WTC11 (cell line): ENCODE measurements around the gene BCAS3. TPM values are rescaled to one million over a fixed set of nuclear protein-coding genes. Genes with fewer than 3 reads are reported as not detected.

Experiments
- ATAC-seq: fragments of 200-7000 bp; cut with Tn5 transposase; 2 replicates; pipeline ENCODE4 v1.10.0; 2021; ENCODE audit warnings: mild to moderate bottlenecking, moderate library complexity
- CTCF ChIA-PET: fragments of 300-600 bp; sonication (Branson Sonifier 250); formaldehyde crosslinking; loops from one replicate; lab custom pipeline; 2021; ENCODE audit warnings: antibody characterized with exemption; lab: Charles Lee
- POLR2A ChIA-PET: fragments of 350-600 bp; sonication (Branson Sonifier 250); formaldehyde crosslinking; loops from one replicate; lab custom pipeline; 2021; ENCODE audit warnings: antibody characterized with exemption; lab: Charles Lee
- DNase-seq: peaks from one replicate; pipeline ENCODE4 v3.0.0; 2021; ENCODE audit warnings: low spot score
- H3K27ac Mint-ChIP-seq: 2 replicates; pipeline ENCODE4 v1.8.0; 2021; ENCODE audit warnings: mixed read lengths
- H3K27me3 Mint-ChIP-seq: 2 replicates; pipeline ENCODE4 v1.8.0; 2021; ENCODE audit warnings: low read depth, mild to moderate bottlenecking, moderate library complexity, mixed read lengths
- H3K36me3 Mint-ChIP-seq: 2 replicates; pipeline ENCODE4 v1.8.0; 2021; ENCODE audit warnings: mixed read lengths
- H3K4me1 Mint-ChIP-seq: 2 replicates; pipeline ENCODE4 v1.8.0; 2022; ENCODE audit warnings: mixed read lengths
- H3K4me3 Mint-ChIP-seq: 2 replicates; pipeline ENCODE4 v1.8.0; 2021; ENCODE audit warnings: mild to moderate bottlenecking, moderate library complexity, mixed read lengths
- H3K9me3 Mint-ChIP-seq: 2 replicates; pipeline ENCODE4 v1.8.0; 2021; ENCODE audit warnings: mixed read lengths
- ETV6 ChIP-seq: sonication (generic); formaldehyde crosslinking; IDR thresholded peaks from 2 replicates; pipeline ENCODE4 v1.8.1; 2022; ENCODE audit warnings: mild to moderate bottlenecking, missing genetic modification reagents
- FOXK1 ChIP-seq: sonication (generic); formaldehyde crosslinking; IDR thresholded peaks from 2 replicates; pipeline ENCODE4 v1.8.0; 2022; ENCODE audit warnings: mild to moderate bottlenecking, moderate library complexity, missing genetic modification reagents
- IRF2 ChIP-seq: sonication (generic); formaldehyde crosslinking; IDR thresholded peaks from 2 replicates; pipeline ENCODE4 v1.8.0; 2022; ENCODE audit warnings: low read depth, missing genetic modification reagents, borderline replicate concordance
- MYBL2 ChIP-seq: sonication (generic); formaldehyde crosslinking; IDR thresholded peaks from 2 replicates; pipeline ENCODE4 v1.8.1; 2023; ENCODE audit warnings: mild to moderate bottlenecking, moderate library complexity, missing genetic modification reagents
- PRRX2 ChIP-seq: fragments of 250-450 bp; sonication (Bioruptor Pico); IDR thresholded peaks from 2 replicates; pipeline ENCODE4 v1.8.0; 2021; ENCODE audit warnings: mild to moderate bottlenecking
- RELA ChIP-seq: sonication (generic); formaldehyde crosslinking; IDR thresholded peaks from 2 replicates; pipeline ENCODE4 v1.8.1; 2022; ENCODE audit warnings: missing genetic modification reagents, mild to moderate bottlenecking, borderline replicate concordance
- SMAD4 ChIP-seq: sonication (generic); formaldehyde crosslinking; IDR thresholded peaks from 2 replicates; pipeline ENCODE4 v1.8.0; 2022; ENCODE audit warnings: mild to moderate bottlenecking, missing genetic modification reagents
- ZBTB21 ChIP-seq: sonication (generic); formaldehyde crosslinking; IDR thresholded peaks from 2 replicates; pipeline ENCODE4 v1.8.1; 2023; ENCODE audit warnings: mild to moderate bottlenecking, missing genetic modification reagents, borderline replicate concordance
- ZNF263 ChIP-seq: sonication (generic); formaldehyde crosslinking; IDR thresholded peaks from 2 replicates; pipeline ENCODE4 v1.8.1; 2022; ENCODE audit warnings: low read depth, mild to moderate bottlenecking, moderate library complexity, missing genetic modification reagents
- total RNA-seq: library from RNA; stranded (reverse); gene quantifications from 3 replicates; pipeline ENCODE4 v1.2.3, GENCODE V29; 2021
- TF ChIP-seq, protein P1 (sequence below): sonication (generic); formaldehyde crosslinking; IDR thresholded peaks from 2 replicates; pipeline ENCODE4 v1.8.1; 2022; ENCODE audit warnings: mild to moderate bottlenecking, moderate library complexity, missing genetic modification reagents
- TF ChIP-seq, protein P2 (sequence below): sonication (generic); formaldehyde crosslinking; IDR thresholded peaks from 2 replicates; pipeline ENCODE4 v1.8.1; 2022; ENCODE audit warnings: low read depth, mild to moderate bottlenecking, moderate library complexity, missing genetic modification reagents, borderline replicate concordance
- TF ChIP-seq, protein P3 (sequence below): sonication (generic); formaldehyde crosslinking; IDR thresholded peaks from 2 replicates; pipeline ENCODE4 v1.8.1; 2023; ENCODE audit warnings: mild to moderate bottlenecking, missing genetic modification reagents
- TF ChIP-seq, protein P4 (sequence below): fragments of 200-600 bp; IDR thresholded peaks from 2 replicates; pipeline ENCODE4 v1.8.0; 2022; ENCODE audit warnings: antibody characterized with exemption
- TF ChIP-seq, protein P5 (sequence below): fragments of 250-450 bp; sonication (Bioruptor Pico); IDR thresholded peaks from 2 replicates; pipeline ENCODE4 v1.9.0; 2021; ENCODE audit warnings: mild to moderate bottlenecking, borderline replicate concordance
- TF ChIP-seq, protein P6 (sequence below): sonication (generic); formaldehyde crosslinking; IDR thresholded peaks from 2 replicates; pipeline ENCODE4 v1.8.0; 2022; ENCODE audit warnings: mild to moderate bottlenecking, missing genetic modification reagents
- TF ChIP-seq, protein P7 (sequence below): sonication (generic); formaldehyde crosslinking; IDR thresholded peaks from 2 replicates; pipeline ENCODE4 v1.8.1; 2022; ENCODE audit warnings: missing genetic modification reagents, borderline replicate concordance

The BCAS3 gene
- total RNA-seq, 1 experiment from 2014 or later, result 15.5 TPM

DNA sequence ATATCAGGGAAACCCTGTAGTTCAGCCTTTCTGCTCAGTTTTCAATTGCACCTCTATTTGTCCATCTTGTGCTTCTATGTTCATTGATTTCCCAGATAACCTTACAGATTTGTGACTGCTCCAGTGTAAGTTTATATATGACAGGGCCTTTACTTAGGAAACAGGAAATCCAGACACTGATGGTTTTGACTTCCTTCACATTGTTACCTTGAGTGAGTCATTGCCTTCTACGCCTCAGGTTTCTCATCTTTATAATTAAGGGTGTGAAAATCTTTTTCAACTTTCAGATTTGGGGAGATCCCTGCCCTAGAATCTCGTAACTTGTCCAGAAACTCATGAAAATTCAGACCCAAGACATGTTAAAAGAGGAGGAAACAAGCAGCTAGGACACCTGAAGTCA is 379.6 kb downstream of the BCAS3 start:
- TF ChIP-seq IRF2, result no peak
- TF ChIP-seq ZBTB21, result no peak
- TF ChIP-seq, protein P1, sequence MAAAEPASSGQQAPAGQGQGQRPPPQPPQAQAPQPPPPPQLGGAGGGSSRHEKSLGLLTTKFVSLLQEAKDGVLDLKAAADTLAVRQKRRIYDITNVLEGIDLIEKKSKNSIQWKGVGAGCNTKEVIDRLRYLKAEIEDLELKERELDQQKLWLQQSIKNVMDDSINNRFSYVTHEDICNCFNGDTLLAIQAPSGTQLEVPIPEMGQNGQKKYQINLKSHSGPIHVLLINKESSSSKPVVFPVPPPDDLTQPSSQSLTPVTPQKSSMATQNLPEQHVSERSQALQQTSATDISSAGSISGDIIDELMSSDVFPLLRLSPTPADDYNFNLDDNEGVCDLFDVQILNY (CRISPR knock-in tag), result no peak
- TF ChIP-seq, protein P2, sequence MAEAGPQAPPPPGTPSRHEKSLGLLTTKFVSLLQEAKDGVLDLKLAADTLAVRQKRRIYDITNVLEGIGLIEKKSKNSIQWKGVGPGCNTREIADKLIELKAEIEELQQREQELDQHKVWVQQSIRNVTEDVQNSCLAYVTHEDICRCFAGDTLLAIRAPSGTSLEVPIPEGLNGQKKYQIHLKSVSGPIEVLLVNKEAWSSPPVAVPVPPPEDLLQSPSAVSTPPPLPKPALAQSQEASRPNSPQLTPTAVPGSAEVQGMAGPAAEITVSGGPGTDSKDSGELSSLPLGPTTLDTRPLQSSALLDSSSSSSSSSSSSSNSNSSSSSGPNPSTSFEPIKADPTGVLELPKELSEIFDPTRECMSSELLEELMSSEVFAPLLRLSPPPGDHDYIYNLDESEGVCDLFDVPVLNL (CRISPR knock-in tag), result no peak
- ATAC-seq (no peak), DNase-seq (no peak)
- Mint-ChIP-seq H3K27me3 (no peaks in the 10 kb centered on the region), H3K4me1 (no peaks in the 10 kb centered on the region), H3K27ac (no peak overlapping the region), H3K4me3 (no peak overlapping the region), H3K36me3 (no peaks in the 10 kb centered on the region), H3K9me3 (no peaks in the 10 kb centered on the region)
- POLR2A ChIA-PET, result no interaction called here
- CTCF ChIA-PET, result no interaction called here

DNA sequence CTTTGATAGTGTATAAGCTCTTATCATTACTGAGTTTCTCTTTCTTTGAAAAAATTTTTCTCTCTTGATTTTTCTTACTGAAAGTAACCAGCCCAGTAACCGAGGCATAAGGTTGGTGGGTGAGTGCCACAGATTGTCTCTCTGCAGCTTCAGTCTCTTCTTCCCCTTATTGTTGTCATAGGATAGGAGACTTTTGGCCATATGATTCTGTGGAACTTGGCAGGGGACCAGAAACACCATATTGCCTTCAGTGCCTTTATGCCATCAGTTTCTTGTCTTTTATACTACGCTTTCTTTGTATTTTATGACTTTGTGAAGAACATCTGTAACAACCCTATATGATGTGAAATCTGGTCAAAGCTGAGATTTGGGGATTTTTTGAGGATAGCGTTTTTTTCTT is 380.4 kb downstream of the BCAS3 start:
- Mint-ChIP-seq H3K4me1 (no peaks in the 10 kb centered on the region), H3K27me3 (no peaks in the 10 kb centered on the region), H3K27ac (no peak overlapping the region), H3K9me3 (no peaks in the 10 kb centered on the region), H3K36me3 (no peaks in the 10 kb centered on the region), H3K4me3 (no peak overlapping the region)
- DNase-seq, result no peak
- no peak for ATAC-seq
- POLR2A ChIA-PET, result no interaction called here
- CTCF ChIA-PET, result interaction anchor here (1.0 kb wide), 1 partner anchor 301 kb away, joined by 3 read pairs; no protein-coding TSS in a partner anchor
- TF ChIP-seq IRF2, result no peak
- TF ChIP-seq, protein P3, sequence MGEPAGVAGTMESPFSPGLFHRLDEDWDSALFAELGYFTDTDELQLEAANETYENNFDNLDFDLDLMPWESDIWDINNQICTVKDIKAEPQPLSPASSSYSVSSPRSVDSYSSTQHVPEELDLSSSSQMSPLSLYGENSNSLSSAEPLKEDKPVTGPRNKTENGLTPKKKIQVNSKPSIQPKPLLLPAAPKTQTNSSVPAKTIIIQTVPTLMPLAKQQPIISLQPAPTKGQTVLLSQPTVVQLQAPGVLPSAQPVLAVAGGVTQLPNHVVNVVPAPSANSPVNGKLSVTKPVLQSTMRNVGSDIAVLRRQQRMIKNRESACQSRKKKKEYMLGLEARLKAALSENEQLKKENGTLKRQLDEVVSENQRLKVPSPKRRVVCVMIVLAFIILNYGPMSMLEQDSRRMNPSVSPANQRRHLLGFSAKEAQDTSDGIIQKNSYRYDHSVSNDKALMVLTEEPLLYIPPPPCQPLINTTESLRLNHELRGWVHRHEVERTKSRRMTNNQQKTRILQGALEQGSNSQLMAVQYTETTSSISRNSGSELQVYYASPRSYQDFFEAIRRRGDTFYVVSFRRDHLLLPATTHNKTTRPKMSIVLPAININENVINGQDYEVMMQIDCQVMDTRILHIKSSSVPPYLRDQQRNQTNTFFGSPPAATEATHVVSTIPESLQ, result no peak
- no peak for TF ChIP-seq RELA (CRISPR knock-in tag)
- TF ChIP-seq FOXK1, result no peak
- TF ChIP-seq, protein P4, sequence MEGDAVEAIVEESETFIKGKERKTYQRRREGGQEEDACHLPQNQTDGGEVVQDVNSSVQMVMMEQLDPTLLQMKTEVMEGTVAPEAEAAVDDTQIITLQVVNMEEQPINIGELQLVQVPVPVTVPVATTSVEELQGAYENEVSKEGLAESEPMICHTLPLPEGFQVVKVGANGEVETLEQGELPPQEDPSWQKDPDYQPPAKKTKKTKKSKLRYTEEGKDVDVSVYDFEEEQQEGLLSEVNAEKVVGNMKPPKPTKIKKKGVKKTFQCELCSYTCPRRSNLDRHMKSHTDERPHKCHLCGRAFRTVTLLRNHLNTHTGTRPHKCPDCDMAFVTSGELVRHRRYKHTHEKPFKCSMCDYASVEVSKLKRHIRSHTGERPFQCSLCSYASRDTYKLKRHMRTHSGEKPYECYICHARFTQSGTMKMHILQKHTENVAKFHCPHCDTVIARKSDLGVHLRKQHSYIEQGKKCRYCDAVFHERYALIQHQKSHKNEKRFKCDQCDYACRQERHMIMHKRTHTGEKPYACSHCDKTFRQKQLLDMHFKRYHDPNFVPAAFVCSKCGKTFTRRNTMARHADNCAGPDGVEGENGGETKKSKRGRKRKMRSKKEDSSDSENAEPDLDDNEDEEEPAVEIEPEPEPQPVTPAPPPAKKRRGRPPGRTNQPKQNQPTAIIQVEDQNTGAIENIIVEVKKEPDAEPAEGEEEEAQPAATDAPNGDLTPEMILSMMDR, result no peak
- TF ChIP-seq ZNF263 (CRISPR knock-in tag), result no peak
- no peak for TF ChIP-seq PRRX2
- TF ChIP-seq, protein P5, sequence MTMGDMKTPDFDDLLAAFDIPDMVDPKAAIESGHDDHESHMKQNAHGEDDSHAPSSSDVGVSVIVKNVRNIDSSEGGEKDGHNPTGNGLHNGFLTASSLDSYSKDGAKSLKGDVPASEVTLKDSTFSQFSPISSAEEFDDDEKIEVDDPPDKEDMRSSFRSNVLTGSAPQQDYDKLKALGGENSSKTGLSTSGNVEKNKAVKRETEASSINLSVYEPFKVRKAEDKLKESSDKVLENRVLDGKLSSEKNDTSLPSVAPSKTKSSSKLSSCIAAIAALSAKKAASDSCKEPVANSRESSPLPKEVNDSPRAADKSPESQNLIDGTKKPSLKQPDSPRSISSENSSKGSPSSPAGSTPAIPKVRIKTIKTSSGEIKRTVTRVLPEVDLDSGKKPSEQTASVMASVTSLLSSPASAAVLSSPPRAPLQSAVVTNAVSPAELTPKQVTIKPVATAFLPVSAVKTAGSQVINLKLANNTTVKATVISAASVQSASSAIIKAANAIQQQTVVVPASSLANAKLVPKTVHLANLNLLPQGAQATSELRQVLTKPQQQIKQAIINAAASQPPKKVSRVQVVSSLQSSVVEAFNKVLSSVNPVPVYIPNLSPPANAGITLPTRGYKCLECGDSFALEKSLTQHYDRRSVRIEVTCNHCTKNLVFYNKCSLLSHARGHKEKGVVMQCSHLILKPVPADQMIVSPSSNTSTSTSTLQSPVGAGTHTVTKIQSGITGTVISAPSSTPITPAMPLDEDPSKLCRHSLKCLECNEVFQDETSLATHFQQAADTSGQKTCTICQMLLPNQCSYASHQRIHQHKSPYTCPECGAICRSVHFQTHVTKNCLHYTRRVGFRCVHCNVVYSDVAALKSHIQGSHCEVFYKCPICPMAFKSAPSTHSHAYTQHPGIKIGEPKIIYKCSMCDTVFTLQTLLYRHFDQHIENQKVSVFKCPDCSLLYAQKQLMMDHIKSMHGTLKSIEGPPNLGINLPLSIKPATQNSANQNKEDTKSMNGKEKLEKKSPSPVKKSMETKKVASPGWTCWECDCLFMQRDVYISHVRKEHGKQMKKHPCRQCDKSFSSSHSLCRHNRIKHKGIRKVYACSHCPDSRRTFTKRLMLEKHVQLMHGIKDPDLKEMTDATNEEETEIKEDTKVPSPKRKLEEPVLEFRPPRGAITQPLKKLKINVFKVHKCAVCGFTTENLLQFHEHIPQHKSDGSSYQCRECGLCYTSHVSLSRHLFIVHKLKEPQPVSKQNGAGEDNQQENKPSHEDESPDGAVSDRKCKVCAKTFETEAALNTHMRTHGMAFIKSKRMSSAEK (CRISPR knock-in tag), result no peak
- TF ChIP-seq MYBL2 (CRISPR knock-in tag), result no peak

DNA sequence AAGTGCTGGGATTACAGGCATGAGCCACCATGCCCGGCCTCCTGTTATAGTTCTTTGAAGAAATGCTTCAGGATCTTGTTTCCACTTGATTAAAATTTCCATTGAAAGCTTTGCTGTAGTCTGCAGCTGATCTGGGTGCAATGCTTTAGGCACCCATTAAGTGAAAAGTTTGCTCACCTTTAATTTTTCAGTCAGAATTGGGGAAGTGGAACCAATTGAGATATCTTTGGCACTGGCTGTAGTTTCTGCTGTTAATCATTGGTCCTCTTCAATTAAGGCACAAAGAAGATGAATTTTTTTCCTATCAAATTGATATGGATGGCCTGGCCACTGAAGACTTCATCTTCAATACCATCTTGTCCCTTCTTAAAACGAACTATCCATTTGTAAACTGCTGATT is 385.9 kb downstream of the BCAS3 start:
- no peak for DNase-seq
- Mint-ChIP-seq H3K36me3 (no peaks in the 10 kb centered on the region), H3K4me1 (peaks cover 10% of the 10 kb centered on the region), H3K27ac (no peak overlapping the region), H3K27me3 (no peaks in the 10 kb centered on the region), H3K4me3 (no peak overlapping the region), H3K9me3 (no peaks in the 10 kb centered on the region)
- ATAC-seq, result no peak
- ChIA-PET POLR2A (no interaction called here), CTCF (no interaction called here)
- TF ChIP-seq, protein P3, result no peak
- TF ChIP-seq, protein P6, sequence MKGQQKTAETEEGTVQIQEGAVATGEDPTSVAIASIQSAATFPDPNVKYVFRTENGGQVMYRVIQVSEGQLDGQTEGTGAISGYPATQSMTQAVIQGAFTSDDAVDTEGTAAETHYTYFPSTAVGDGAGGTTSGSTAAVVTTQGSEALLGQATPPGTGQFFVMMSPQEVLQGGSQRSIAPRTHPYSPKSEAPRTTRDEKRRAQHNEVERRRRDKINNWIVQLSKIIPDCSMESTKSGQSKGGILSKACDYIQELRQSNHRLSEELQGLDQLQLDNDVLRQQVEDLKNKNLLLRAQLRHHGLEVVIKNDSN, result no peak
- TF ChIP-seq SMAD4 (CRISPR knock-in tag), result no peak
- TF ChIP-seq, protein P1 (CRISPR knock-in tag), result no peak
- TF ChIP-seq, protein P7, sequence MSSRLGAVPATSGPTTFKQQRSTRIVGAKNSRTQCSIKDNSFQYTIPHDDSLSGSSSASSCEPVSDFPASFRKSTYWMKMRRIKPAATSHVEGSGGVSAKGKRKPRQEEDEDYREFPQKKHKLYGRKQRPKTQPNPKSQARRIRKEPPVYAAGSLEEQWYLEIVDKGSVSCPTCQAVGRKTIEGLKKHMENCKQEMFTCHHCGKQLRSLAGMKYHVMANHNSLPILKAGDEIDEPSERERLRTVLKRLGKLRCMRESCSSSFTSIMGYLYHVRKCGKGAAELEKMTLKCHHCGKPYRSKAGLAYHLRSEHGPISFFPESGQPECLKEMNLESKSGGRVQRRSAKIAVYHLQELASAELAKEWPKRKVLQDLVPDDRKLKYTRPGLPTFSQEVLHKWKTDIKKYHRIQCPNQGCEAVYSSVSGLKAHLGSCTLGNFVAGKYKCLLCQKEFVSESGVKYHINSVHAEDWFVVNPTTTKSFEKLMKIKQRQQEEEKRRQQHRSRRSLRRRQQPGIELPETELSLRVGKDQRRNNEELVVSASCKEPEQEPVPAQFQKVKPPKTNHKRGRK (CRISPR knock-in tag), result no peak
- no peak for TF ChIP-seq ETV6 (CRISPR knock-in tag)
